GM12878 (cell line): ENCODE data around the gene STAT4.

Source experiments
- BACH1 ChIP-seq: fragments of 450-650 bp; IDR thresholded peaks from 2 replicates; pipeline ENCODE4 v1.6.1; 2017; ENCODE audit warnings: mild to moderate bottlenecking, borderline replicate concordance
- BCLAF1 ChIP-seq: fragments of 450-650 bp; IDR thresholded peaks from 2 replicates; pipeline ENCODE4 v1.6.1; 2017; ENCODE audit warnings: antibody characterized with exemption, mild to moderate bottlenecking, moderate library complexity
- CTCF ChIP-seq, 3 experiments: IDR thresholded peaks in 2 of 3; conservative IDR thresholded peaks in 1 of 3; 2 replicates each; pipeline ENCODE4 v1.5.1; 2011; ENCODE audit warnings: low read depth in 3 of 3, low read length in 3 of 3, mild to moderate bottlenecking in 3 of 3, control low read depth in 2 of 3, moderate library complexity in 2 of 3, inconsistent platforms in 1 of 3, mixed read lengths in 1 of 3; ENCODE audit not compliant: control insufficient read depth in 2 of 3, insufficient read depth in 1 of 3; ENCODE audit errors: extremely low read depth in 1 of 3
- ETV6 ChIP-seq, 2 experiments: fragments of 450-650 bp in 1 of 2; IDR thresholded peaks in 1 of 2; conservative IDR thresholded peaks in 1 of 2; 2 replicates each; pipeline ENCODE4 v1.6.1; 2014; ENCODE audit warnings: antibody characterized with exemption in 1 of 2, borderline replicate concordance in 1 of 2, low read depth in 1 of 2, mild to moderate bottlenecking in 1 of 2, moderate library complexity in 1 of 2
- GABPA ChIP-seq: IDR thresholded peaks from 2 replicates; pipeline ENCODE4 v1.6.1; 2014; ENCODE audit warnings: antibody characterized with exemption, low read depth, mild to moderate bottlenecking, inconsistent platforms
- HDGF ChIP-seq: fragments of 450-650 bp; IDR thresholded peaks from 2 replicates; pipeline ENCODE4 v1.6.1; 2016; ENCODE audit warnings: antibody characterized with exemption
- MEF2B ChIP-seq: fragments of 450-650 bp; IDR thresholded peaks from 2 replicates; pipeline ENCODE4 v1.6.1; 2018; ENCODE audit warnings: mild to moderate bottlenecking, moderate library complexity; ENCODE audit not compliant: partially characterized antibody, poor library complexity, severe bottlenecking
- MXI1 ChIP-seq: fragments of 150-350 bp; IDR thresholded peaks from 2 replicates; pipeline ENCODE4 v1.6.1; 2011; ENCODE audit warnings: low read depth, mild to moderate bottlenecking, inconsistent platforms, low read length, improper control_type of control experiment
- NR2C2 ChIP-seq: IDR thresholded peaks from 2 replicates; pipeline ENCODE4 v1.6.1; 2011; ENCODE audit warnings: borderline replicate concordance, low read depth; ENCODE audit not compliant: control insufficient read depth, insufficient read length
- NRF1 ChIP-seq: conservative IDR thresholded peaks from 2 replicates; pipeline ENCODE4 v1.6.1; 2011; ENCODE audit warnings: mild to moderate bottlenecking, low read depth, low read length, improper control_type of control experiment
- REST ChIP-seq: IDR thresholded peaks from 2 replicates; pipeline ENCODE4 v1.6.1; 2012; ENCODE audit warnings: mild to moderate bottlenecking, low read depth, low read length

GRCh38 chr2:191012346-191012745, 138.4 kb downstream of the STAT4 start:
- TF ChIP-seq BACH1 (peak; percentile 8; the same call in 1 of the 2 replicates), NRF1 (no peak), NR2C2 (no peak), BCLAF1 (no peak), CTCF (IDR thresholded peaks at IDR 0.05 in 2 of 3, conservative IDR thresholded peaks at IDR 0.05 in 1 of 3; ENCODE audit: control insufficient read depth in 2 of 3, extremely low read depth in 1 of 3, insufficient read depth in 1 of 3, low read depth in 3 of 3, low read length in 3 of 3) (no peak), MEF2B (no peak), MXI1 (no peak), REST (no peak; the same call in 1 of the 2 replicates), GABPA (no peak), ETV6 (conservative IDR thresholded peaks at IDR 0.05 in 1 of 2, IDR thresholded peaks at IDR 0.05 in 1 of 2; ENCODE audit: borderline replicate concordance in 1 of 2, low read depth in 1 of 2) (no peak), HDGF (no peak)
